ENCODE measurements around the gene USP30. TPM values are rescaled to one million over a fixed set of nuclear protein-coding genes. Genes with fewer than 3 reads are reported as not detected.
"Not testable (repeated sequence)": the region's sequence is repeated elsewhere in the genome, so short reads cannot be mapped to it uniquely, and the experiment has no call there.

USP30 gene
- total RNA-seq, 1 donor, result 10.1 TPM

GRCh38 chr12:109018296-109018695 is 34.1 kb upstream of the USP30 start:
- no peak for TF ChIP-seq CTCF (IDR thresholded peaks at IDR 0.05; ENCODE audit: extremely low read depth, low read depth, low read length)
- Histone ChIP-seq H3K9me3 (ENCODE audit: low read depth, low read length) (no peaks in the 10 kb centered on the region), H4K20me1 (ENCODE audit: insufficient read depth, low read length) (no peaks in the 10 kb centered on the region), H3K27ac (ENCODE audit: low read depth, low read length) (no peak overlapping the region), H3K4me2 (ENCODE audit: insufficient read depth, low read length) (no peak overlapping the region), H3K79me2 (ENCODE audit: insufficient read depth, low read length) (no peaks in the 10 kb centered on the region), H3K36me3 (ENCODE audit: insufficient read depth, low read length) (no peaks in the 10 kb centered on the region), H3K4me1 (ENCODE audit: insufficient read depth, low read length) (no peaks in the 10 kb centered on the region), H3K4me3 (ENCODE audit: insufficient read depth, low read length) (no peak overlapping the region), H3K27me3 (ENCODE audit: insufficient read depth, low read length) (no peaks in the 10 kb centered on the region), H2AFZ (ENCODE audit: low read length) (no peak overlapping the region)
- no peak for DNase-seq (ENCODE audit: insufficient read length, low spot score, missing footprints)

- Histone ChIP-seq H3K4me1 (ENCODE audit: insufficient read depth, low read length) (no peaks in the 10 kb centered on the region), H3K36me3 (ENCODE audit: insufficient read depth, low read length) (no peaks in the 10 kb centered on the region), H3K4me3 (ENCODE audit: insufficient read depth, low read length) (no peak overlapping the region), H3K9me3 (ENCODE audit: low read depth, low read length) (no peaks in the 10 kb centered on the region), H3K27me3 (ENCODE audit: insufficient read depth, low read length) (no peaks in the 10 kb centered on the region), H3K27ac (ENCODE audit: low read depth, low read length) (no peak overlapping the region), H2AFZ (ENCODE audit: low read length) (no peak overlapping the region), H3K79me2 (ENCODE audit: insufficient read depth, low read length) (no peaks in the 10 kb centered on the region), H3K4me2 (ENCODE audit: insufficient read depth, low read length) (no peak overlapping the region), H4K20me1 (ENCODE audit: insufficient read depth, low read length) (no peaks in the 10 kb centered on the region)
- no peak for DNase-seq (ENCODE audit: insufficient read length, low spot score, missing footprints)
- no peak for TF ChIP-seq CTCF (IDR thresholded peaks at IDR 0.05; ENCODE audit: extremely low read depth, low read depth, low read length)
Observed at GRCh38 chr12:109020146-109020795, 32.1 kb upstream of the USP30 start.

GRCh38 chr12:109020796-109021380 is 31.5 kb upstream of the USP30 start, which contains the start of gene SVOP:
Gene SVOP (minus strand): TSS chr12:109021068. CDS start chr12:109020868, 200 bp downstream.
- no peaks in the 10 kb centered on the region for H3K9me3 ChIP-seq (ENCODE audit: low read depth, low read length)
- H3K4me1 ChIP-seq (ENCODE audit: insufficient read depth, low read length), result no peaks in the 10 kb centered on the region
- no peak for TF ChIP-seq CTCF (IDR thresholded peaks at IDR 0.05; ENCODE audit: extremely low read depth, low read depth, low read length)
- H3K4me2 ChIP-seq (ENCODE audit: insufficient read depth, low read length), result peak within 1 kb of the TSS; percentile 71
- no peaks in the 10 kb centered on the region for H3K36me3 ChIP-seq (ENCODE audit: insufficient read depth, low read length)
- no peaks in the 10 kb centered on the region for H3K79me2 ChIP-seq (ENCODE audit: insufficient read depth, low read length)
- H3K27me3 ChIP-seq (ENCODE audit: insufficient read depth, low read length), result no peaks in the 10 kb centered on the region
- peak within 1 kb of the TSS; percentile 59 for H2AFZ ChIP-seq (ENCODE audit: low read length)
- peak within 1 kb of the TSS; percentile 47 for H3K4me3 ChIP-seq (ENCODE audit: insufficient read depth, low read length)
- no peak within 1 kb of the TSS for H3K27ac ChIP-seq (ENCODE audit: low read depth, low read length)
- no peaks in the 10 kb centered on the region for H4K20me1 ChIP-seq (ENCODE audit: insufficient read depth, low read length)
- DNase-seq (ENCODE audit: insufficient read length, low spot score, missing footprints), result peak; percentile 90

- Histone ChIP-seq H2AFZ (ENCODE audit: low read length) (no peak overlapping the region), H3K27ac (ENCODE audit: low read depth, low read length) (no peak overlapping the region), H3K79me2 (ENCODE audit: insufficient read depth, low read length) (no peaks in the 10 kb centered on the region), H3K9me3 (ENCODE audit: low read depth, low read length) (no peaks in the 10 kb centered on the region), H3K4me2 (ENCODE audit: insufficient read depth, low read length) (no peak overlapping the region), H3K36me3 (ENCODE audit: insufficient read depth, low read length) (no peaks in the 10 kb centered on the region), H3K27me3 (ENCODE audit: insufficient read depth, low read length) (no peaks in the 10 kb centered on the region), H3K4me1 (ENCODE audit: insufficient read depth, low read length) (no peaks in the 10 kb centered on the region), H4K20me1 (ENCODE audit: insufficient read depth, low read length) (no peaks in the 10 kb centered on the region), H3K4me3 (ENCODE audit: insufficient read depth, low read length) (no peak overlapping the region)
- TF ChIP-seq CTCF (IDR thresholded peaks at IDR 0.05; ENCODE audit: extremely low read depth, low read depth, low read length), result no peak
- no peak for DNase-seq (ENCODE audit: insufficient read length, low spot score, missing footprints)
Observed at GRCh38 chr12:109027767-109028166, 24.6 kb upstream of the USP30 start.

- not testable (repeated sequence) for H4K20me1 ChIP-seq (ENCODE audit: insufficient read depth, low read length); DNase-seq (ENCODE audit: insufficient read length, low spot score, missing footprints); H3K4me1 ChIP-seq (ENCODE audit: insufficient read depth, low read length); H3K36me3 ChIP-seq (ENCODE audit: insufficient read depth, low read length); H3K4me3 ChIP-seq (ENCODE audit: insufficient read depth, low read length); H3K4me2 ChIP-seq (ENCODE audit: insufficient read depth, low read length); H2AFZ ChIP-seq (ENCODE audit: low read length); H3K27me3 ChIP-seq (ENCODE audit: insufficient read depth, low read length); H3K79me2 ChIP-seq (ENCODE audit: insufficient read depth, low read length); H3K27ac ChIP-seq (ENCODE audit: low read depth, low read length); H3K9me3 ChIP-seq (ENCODE audit: low read depth, low read length)
Observed at GRCh38 chr12:109028624-109029023, 23.8 kb upstream of the USP30 start.

All from osteoblast (primary cell).